GM19043 (cell line): ENCODE results near the gene NUDT19.
A peak's percentile ranks its signal among the peaks of the same experiment; 100 is the strongest.
"Not testable (repeated sequence)": the region's sequence is repeated elsewhere in the genome, so short reads cannot be mapped to it uniquely, and the experiment has no call there.

ENCODE experiments used
- ATAC-seq: cut with Tn5 transposase; IDR thresholded peaks from one replicate; pipeline ENCODE4 v1.9.1; 2021; ENCODE audit warnings: low read depth; ENCODE audit not compliant: unreplicated experiment

Gene NUDT19

DNA sequence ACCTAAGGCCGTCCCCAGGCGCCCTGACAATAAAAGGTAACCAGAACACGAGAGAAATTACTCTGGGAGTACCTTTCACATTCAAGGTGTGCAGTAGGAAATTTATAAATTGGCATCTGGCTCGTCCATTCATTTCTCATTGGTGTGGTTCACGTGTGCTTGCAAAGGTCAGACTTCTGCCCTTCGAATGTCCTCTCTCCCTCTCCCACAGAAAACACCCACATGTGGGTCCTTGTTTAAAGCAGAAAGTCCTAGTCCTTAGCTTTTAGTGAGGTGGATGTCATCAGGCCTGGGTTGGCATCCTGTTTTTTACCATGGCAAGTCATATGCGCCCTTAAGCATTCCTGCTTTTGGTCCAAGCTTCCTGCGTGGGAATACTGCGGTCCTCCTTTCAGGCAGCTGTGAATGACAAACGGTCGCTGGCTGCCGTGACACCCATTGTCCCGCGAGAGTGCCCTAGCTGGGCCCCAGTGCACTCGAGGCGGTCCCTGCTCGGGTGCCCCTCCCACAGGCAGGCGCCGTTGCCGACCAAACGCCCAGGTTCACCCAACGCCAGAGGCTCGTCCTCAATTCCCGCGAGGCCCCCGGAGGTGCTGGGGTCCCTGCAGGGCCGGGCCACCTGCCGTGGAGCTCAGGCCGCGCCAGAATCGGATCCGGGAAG lies at the start of gene NUDT19:
Gene NUDT19 (plus strand): TSS at position 531 of the 661 bp plus-strand sequence. CDS start 140 bp downstream, outside the sequence.
- ATAC-seq, result peak; percentile 81

DNA sequence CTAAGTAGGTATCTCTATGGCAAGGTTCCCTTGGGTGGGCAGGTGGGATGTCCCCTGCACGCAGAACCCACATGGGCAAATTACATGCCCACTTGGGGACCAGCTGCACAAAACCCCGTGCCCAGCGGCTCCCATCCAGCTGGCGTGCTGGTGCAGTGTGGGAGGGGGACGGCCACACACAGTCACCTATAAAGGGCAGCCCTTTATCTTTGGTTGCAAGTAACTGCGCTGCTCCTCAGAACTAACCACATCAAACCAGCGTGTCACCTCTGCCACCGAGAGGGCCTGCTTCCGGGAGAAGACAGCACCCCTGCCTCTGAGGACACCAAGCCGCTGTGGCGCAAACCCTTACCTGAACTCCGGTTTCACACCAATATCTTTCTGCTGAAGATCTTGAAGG lies 48.9 kb upstream of the NUDT19 start:
- no peak for ATAC-seq

DNA sequence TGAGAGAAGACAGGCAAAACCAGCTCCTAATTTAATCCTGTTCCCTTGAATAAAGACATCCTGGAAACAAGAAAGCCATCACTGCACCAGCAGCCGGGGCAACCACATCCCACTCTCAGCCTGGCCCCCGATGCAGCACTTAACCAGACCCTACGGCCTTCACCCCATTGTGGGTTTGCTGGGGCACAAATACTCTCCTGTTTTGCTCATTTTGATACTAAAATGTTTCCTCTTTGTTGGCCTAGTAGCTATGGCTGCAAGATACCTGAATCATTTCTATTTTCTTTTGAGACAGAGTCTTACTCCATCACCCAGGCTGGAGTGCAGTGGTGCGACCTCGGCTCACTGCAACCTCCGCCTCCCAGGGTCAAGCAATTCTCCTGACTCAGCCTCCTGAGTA lies 45.1 kb upstream of the NUDT19 start:
- no peak for ATAC-seq

DNA sequence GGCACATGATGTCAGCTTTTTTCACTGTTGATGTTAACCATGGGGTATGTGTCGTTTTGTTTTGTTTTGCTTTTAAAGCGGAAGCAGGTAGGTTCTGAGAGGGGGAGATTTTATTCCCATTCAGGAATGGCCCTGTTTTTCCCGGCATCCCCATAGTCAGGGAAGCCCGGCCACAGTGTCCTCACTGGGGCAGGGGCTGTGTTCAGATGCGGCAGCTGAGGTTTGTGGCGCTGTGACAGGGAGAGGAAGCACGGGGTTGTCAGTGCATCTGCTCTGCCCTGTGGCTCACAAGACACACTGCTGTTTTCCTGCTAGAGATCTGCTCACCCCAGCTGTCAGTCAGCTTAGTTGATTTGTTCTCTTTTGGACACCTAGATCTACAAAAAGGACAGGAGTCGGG lies 44.3 kb upstream of the NUDT19 start:
- ATAC-seq, result no peak

DNA sequence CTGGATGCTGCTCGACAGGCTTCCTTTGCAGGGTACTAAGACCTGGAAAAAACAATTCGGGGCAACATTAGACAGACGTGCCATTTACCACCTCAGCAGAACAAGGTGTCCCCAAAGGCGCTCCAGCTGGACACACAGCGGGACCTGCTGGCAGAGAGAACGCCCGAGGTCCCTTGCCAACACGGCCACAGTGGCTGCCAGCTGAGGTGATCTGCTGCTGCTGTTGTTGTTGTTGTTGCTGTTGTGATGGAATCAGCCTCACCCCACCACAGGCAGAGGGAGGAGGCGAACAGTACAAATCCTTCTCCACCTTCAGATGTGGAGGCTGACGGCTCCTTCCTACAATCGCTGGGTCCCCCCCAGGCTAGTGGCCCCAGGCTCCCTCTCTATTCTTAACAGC lies 41.9 kb upstream of the NUDT19 start:
- ATAC-seq, result no peak

DNA sequence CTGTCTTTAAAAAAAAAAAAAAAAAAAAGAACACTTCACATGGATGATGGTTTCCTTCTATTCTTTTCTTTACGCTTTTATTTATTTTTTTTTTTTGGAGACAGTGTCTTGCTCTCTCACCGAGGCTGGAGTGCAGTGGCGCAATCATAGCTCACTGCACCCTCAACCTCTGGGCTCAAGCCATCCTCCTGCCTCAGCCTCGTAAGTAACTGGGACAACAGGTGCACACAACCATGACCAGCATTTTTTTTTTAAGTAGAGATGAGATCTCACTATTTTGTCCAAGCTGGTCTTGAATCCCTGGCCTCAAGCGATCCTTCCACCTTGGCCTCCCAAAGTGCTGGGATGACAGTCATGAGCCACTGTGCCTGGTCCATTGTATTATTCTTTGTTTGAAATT lies 41.0 kb upstream of the NUDT19 start:
- no peak for ATAC-seq

DNA sequence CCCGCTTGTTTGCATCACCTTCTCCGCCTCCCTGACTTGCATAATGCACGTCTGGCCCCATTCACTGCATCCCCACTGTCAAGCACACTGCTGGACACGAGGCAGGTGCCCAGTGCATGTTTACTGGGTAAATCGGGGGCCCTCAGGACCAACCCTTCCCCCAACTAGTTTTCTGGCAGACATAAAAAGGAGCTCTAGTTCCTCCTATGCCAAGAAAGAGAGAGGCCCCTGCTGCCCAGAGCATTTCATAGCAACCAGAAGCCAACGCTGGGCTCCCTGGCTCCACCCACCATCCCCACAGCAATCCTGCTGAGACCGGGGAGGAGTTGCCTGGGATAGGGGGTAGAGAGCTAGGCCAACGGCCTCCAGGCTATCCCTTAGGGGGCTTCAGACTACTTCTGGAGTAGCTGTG lies 39.9 kb upstream of the NUDT19 start:
- no peak for ATAC-seq

DNA sequence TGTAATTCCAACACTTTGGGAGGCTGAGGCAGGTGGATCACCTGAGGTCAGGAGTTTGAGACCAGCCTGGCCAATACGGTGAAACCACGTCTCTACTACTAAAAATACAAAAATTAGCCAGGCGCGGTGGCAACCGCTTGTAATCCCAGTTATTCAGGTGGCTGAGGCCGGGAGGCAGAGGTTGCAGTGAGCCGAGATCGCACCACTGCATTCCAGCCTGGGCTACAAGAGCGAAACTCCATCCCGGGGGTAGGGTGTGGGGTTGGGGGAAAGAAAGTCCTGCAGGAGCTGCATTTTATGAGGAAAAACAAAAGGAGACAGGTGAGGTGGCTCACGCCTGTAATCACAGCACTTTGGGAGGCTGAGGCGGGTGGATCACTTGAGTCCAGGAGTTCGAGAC lies 39.3 kb upstream of the NUDT19 start:
- ATAC-seq, result not testable (repeated sequence)

DNA sequence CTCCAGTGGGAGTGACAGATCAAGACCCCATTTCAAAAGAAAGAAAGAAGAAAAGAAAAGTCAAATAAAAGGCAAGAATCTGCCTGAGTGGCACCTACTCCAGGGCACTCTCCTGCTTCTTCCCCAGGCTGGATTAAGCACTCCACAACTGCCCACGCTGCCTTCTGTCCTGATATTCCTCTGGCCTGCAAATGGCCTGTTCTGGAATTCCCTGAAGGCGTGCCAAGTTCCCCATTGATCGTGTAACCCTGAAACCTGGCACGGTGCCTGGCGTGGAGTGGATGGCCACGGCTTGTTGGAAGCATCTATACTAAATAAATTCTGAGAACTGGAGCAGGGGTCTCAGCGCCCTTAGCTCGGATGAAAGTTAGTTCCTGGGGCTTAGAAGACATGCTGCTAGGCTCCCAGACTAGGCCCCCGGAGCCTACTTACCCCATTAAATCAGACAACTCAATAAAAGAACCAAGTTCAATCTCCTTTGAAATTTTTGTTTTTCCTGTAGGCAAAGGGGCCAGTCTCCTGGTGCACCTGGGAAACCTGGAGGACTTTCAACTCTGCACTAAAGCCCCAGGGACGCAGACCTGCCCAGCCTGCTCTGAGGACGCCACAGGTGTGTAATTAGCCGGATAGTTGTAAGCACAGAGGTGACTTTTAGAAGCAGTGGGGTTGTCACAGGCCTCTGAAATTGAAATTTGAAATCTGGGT lies 38.6 kb upstream of the NUDT19 start:
- no peak for ATAC-seq

DNA sequence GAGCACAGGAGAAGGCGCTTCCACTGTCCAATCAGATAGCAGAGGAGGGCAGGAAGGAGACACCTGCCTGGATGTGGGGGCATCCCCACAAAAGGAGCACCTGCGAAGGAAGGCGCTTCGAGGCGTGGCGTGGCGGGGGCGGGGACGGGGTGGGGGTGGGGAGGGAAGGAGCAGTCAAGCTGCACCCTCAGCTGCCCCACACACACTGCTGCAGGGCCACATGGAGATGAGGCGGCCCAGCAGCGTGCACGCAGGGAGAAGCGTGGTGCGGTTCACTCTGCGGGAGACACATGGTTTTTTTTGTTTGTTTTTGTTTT lies 38.1 kb upstream of the NUDT19 start:
- no peak for ATAC-seq

DNA sequence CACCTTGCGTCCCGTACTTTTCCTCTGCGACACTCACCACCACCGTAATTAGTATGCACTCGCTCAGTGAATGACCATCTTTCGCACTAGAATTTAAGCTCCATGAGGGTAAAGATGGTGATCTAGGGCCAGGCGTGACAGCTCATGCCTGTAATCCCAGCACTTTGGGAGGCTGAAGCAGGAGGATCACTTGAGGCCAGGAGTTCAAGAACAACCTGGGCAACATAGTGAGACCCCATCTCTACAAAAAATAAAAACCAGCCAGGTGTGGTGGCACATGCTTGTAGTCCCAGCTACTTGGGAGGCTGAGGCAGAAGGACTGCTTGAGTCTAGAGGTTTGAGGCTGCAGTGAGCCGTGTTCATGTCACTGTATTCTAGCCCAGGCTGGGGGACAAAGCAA lies 35.2 kb upstream of the NUDT19 start:
- not testable (repeated sequence) for ATAC-seq

DNA sequence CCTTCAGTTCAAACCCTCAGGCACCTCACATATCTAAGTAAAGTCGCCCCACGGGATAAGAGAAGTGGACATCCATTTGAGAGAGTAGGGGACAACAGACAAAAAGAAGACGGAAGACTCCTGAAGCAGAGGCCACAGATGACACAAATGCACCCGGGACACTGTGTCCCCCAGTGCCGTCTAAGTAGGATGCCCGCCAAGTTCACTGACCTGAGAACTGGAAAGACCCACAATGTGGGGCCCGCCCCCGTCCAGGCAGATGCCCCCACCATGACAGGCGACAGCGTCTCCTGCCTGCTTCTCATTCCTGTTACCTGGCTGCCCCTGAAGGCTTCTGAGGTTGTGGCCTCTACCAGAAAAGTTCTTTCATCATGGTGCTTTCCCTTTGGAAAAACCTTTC lies 33.5 kb upstream of the NUDT19 start:
- no peak for ATAC-seq

DNA sequence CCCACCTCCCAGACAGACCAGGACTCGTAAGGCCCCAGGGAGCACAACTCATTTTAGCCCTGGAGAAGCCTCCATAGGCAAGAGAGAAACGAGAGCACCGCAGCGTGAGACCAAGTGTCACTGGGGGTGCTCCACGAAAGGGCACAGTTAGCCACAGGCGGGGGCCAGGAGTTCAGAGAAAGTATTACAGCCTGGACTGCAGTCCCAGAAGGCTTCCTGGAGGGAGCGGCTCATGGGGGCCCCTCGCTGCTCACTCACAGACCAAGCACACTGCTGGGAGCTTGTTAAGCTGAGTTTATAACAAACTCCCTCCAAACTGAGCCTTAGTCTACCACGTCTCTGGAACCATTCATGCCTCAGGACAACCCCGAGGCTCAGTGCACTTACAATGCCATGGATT lies 33.1 kb upstream of the NUDT19 start:
- ATAC-seq, result no peak

DNA sequence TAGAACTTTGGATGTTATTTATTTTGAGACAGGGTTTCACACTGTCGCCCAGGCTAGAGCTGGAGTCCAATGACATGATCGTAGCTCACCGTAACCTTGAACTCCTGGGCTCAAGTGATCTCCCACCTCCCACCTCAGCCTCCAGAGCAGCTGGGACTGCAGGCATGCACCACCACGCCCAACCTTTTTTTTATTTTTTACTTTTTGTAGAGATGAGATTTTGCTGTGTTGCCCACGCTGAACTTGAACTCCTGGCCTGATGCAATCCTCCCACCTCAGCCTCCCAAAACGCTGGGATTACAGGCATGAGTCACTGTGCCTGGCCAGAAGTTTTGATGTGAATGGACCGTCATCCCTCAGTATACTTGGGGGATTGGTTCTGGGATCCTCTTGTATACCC lies 30.3 kb upstream of the NUDT19 start:
- ATAC-seq, result no peak

DNA sequence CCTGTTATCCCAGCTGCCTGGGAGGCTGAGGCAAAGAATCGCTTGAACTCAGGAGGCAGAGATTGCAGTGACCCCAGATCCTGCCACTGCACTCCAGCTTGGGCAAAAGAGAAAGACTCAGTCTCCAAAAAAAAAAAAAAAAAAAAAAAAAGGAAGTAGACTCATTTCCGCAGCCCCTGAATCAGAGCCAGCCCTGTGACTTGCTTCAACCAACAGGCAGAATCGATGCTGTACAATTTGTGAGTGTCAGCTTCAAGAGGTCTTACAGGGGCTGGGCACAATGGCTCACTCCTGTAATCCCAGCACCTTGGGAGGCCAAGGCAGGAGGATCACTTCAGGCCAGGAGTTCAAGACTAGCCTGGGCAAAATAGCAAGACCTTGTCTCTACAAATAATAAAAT lies 29.4 kb upstream of the NUDT19 start:
- ATAC-seq, result no peak

DNA sequence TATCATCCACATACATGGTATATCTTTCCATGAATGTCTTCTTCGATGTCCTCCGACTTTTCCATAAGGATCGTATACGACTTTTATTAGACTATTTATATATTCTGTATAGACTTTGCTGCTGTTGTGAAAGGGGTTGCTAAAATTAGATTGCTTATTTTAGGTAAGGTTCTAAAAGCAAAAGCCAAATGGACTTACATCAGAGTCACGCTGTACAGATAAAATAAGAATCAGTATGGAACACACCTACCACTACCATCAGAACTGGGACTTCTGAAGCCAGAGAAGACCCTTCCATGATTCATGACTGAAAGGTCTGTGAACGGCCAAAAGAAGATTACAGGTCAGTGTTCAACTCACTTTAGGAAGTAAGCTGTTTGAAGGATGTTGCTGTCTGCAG lies 25.5 kb upstream of the NUDT19 start:
- ATAC-seq, result no peak

DNA sequence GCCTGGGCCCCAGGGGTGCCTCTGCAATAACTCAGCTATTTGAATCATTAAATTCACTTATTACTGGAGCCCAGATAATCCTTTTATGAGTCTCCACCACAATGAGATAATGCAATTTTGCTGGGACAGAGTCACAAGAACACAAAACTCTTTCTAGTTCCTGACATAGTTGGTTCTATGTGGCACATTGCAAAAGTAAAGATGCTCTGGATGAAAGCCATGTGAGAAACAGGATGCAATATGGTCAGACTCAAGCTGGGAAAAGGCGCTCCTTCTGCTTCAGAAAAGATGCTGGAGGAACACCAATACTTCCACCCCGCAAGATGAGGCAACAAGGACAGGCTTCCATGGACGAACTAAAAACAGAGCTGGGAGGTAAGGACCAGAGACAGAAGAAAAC lies 22.3 kb upstream of the NUDT19 start:
- no peak for ATAC-seq

DNA sequence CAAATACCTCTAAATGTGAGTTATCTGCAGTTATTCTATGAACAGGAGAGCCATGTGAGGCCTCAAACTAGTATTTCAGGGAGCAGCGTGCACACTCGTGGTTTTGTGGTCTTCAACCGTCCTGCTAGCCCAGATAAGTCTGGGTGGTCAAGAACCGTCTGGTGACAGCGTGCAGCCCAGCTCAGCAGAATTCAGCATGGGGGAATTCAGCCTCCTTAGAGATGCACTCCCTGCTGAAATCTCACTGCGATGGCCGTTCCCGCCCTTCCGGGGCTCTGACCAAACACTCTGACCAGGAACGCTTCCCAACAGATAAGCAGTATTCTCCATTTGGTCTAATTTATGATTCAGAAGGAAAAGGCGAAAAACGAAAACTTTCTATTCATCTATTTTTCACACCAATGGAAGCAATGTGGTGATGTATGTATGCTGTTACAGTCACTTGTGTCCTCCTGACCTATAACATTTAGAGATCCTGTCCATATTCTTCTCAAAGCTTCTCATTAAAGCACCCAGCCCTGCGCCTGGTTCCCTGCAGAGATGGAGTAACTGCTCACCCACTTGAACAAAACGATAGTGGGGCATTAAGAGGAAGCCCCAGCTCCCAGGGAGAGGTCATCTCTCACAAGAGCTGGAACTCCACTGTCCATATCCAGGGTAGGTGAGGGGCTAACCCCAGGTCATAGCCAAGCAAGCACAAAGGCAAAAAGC lies 19.6 kb upstream of the NUDT19 start:
- no peak for ATAC-seq

DNA sequence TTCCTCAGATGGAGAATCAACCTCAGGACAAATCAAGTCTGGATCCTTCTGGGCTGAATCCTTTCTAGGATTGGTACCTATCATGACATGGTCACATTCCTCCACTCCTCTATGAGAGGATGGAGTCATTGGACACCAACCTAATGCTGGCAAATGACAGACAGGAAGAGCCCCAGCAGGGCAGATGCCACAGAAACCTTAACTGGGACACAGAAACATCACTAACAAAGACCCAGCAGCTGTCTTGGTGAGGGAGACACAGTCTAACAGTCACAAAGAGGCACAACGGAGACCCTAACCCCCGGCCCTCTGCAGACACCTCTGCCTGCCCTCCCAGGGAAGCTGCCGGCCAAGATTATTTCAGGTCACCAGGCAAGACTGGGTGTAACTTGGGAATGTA lies 18.8 kb upstream of the NUDT19 start:
- no peak for ATAC-seq

DNA sequence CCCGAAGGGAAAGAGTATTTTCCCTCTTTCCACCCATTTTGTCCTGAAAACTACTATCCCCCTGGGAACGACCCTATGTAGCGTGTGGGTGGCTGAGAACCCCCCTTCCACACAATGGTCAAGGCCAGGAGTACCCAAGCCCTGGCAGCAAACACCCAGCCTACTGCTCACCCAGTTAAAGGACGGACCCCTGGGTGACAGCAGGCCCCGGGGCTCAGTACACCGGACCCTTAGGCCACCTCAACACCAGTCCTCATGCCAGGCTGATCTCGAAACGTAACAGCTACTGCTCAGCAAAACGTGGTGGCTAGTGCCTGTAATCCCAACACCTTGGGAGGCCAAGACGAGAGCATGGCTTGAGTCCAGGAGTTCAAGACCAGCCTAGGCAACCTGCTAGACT lies 18.0 kb upstream of the NUDT19 start:
- no peak for ATAC-seq

DNA sequence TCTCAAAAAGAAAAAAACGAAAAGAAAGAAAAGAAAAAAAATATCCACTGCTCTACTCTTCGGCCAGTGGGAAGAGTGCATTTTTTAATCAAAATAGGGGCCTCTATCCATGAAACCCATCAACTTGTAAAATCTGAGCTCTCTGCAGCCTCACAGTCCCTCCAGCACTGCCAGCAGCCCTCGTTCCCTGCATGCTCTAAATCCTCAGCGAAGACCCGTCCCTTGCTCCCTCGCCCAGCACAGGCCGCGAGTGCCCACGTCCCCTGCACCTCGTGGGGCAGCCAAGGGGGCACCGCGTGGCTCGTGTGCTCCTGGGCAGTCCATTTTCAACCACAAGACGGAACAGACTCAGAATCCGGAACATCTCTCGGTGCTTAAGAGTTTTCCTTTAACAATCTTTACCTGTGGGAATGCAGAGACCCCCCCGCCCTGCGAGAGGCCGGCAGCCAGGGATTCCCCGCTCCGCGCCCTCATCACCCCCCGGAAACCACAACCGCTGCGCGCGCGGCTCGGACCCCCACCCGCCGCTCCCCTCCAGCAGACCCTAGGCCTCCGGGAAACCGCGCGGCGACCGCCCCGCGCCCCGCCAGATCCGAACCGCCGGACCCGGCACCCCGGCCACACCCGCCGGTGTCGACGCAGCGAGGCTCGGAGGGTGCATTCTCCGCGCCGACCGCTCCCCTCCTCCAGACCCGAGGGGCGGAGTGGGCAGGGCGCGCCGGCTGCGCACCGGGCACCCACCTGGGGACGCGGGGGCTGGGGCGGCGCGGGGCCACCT lies 17.3 kb upstream of the NUDT19 start:
- ATAC-seq, result no peak
